ENCODE results near the gene PCSK7.

The PCSK7 gene

GRCh38 chr11:117166491-117166890 is 65.4 kb downstream of the PCSK7 start:
- H3K4me3 ChIP-seq (ENCODE audit: low read depth, low read length) = no peak overlapping the region
- TF ChIP-seq, protein P1, sequence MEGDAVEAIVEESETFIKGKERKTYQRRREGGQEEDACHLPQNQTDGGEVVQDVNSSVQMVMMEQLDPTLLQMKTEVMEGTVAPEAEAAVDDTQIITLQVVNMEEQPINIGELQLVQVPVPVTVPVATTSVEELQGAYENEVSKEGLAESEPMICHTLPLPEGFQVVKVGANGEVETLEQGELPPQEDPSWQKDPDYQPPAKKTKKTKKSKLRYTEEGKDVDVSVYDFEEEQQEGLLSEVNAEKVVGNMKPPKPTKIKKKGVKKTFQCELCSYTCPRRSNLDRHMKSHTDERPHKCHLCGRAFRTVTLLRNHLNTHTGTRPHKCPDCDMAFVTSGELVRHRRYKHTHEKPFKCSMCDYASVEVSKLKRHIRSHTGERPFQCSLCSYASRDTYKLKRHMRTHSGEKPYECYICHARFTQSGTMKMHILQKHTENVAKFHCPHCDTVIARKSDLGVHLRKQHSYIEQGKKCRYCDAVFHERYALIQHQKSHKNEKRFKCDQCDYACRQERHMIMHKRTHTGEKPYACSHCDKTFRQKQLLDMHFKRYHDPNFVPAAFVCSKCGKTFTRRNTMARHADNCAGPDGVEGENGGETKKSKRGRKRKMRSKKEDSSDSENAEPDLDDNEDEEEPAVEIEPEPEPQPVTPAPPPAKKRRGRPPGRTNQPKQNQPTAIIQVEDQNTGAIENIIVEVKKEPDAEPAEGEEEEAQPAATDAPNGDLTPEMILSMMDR (IDR thresholded peaks at IDR 0.05; ENCODE audit: insufficient read depth, low read depth, low read length, missing control alignments) = no peak
- no peak for DNase-seq (ENCODE audit: low read depth)

DNA sequence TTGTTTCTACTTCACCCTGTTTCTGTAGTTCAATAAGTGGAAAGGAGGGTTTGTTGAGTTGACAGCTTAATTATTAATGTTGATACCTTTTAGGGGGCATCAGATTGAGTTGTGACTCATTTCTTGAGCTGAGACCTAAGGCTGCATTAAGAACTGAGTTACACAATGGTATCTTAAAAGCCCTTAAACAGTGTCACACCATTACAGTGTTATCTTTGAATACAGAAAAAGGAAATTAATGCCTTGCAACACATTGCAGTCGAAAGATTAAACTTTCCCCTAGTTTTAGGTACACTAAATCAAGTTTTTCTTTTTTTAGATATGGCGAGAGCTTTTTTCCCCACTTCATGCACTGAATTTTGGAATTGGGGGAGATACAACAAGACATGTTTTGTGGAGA is 71.0 kb downstream of the PCSK7 start:
- no peak overlapping the region for H3K4me3 ChIP-seq (ENCODE audit: low read depth, low read length)
- TF ChIP-seq, protein P1 (IDR thresholded peaks at IDR 0.05; ENCODE audit: insufficient read depth, low read depth, low read length, missing control alignments) = no peak
- DNase-seq (ENCODE audit: low read depth) = no peak

DNA sequence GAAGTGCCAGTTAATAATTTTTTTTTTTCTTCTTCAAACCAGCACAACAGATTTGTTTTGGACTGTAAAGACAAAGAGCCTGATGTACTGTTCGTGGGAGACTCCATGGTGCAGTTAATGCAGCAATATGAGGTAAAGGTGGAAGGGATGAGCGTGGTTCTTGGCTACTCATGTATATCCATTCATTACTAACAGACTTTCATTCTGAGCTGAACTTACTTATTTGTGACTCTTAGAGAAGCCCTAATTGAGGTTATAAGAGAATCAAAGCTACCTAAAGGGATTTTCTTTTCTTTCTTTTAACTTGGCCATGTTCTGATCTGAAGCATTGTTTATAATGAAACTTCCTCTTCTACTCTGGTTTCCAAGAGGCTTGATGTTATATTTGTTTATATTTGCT is 72.0 kb downstream of the PCSK7 start:
- H3K4me3 ChIP-seq (ENCODE audit: low read depth, low read length) = no peak overlapping the region
- no peak for DNase-seq (ENCODE audit: low read depth)
- TF ChIP-seq, protein P1 (IDR thresholded peaks at IDR 0.05; ENCODE audit: insufficient read depth, low read depth, low read length, missing control alignments) = no peak

- TF ChIP-seq, protein P1 (IDR thresholded peaks at IDR 0.05; ENCODE audit: insufficient read depth, low read depth, low read length, missing control alignments) = no peak
- DNase-seq (ENCODE audit: low read depth) = no peak
- no peak overlapping the region for H3K4me3 ChIP-seq (ENCODE audit: low read depth, low read length)
Measured at GRCh38 chr11:117157507-117157906, 74.4 kb downstream of the PCSK7 start.

GRCh38 chr11:117154468-117154867 is 77.4 kb downstream of the PCSK7 start:
- H3K4me3 ChIP-seq (ENCODE audit: low read depth, low read length) = no peak overlapping the region
- DNase-seq (ENCODE audit: low read depth) = no peak
- TF ChIP-seq, protein P1 (IDR thresholded peaks at IDR 0.05; ENCODE audit: insufficient read depth, low read depth, low read length, missing control alignments) = no peak

All from GM12865 (cell line).